Gastroesophageal sphincter (tissue), 3 donors: ENCODE data around the gene DSP.

Experiments used
- EP300 ChIP-seq: sonication (generic); formaldehyde crosslinking; IDR thresholded peaks from one replicate; pipeline ENCODE4 v1.6.1; 2017; ENCODE audit warnings: antibody characterized with exemption, mild to moderate bottlenecking
- POLR2A ChIP-seq, 2 donors: fragments of 450-650 bp; IDR thresholded peaks; one replicate each; pipeline ENCODE4 v1.6.1; 2017; ENCODE audit warnings: antibody characterized with exemption in 2 of 2, mild to moderate bottlenecking in 2 of 2, moderate library complexity in 1 of 2
- POLR2AphosphoS5 ChIP-seq: sonication (generic); formaldehyde crosslinking; IDR thresholded peaks from one replicate; pipeline ENCODE4 v1.6.1; 2017; ENCODE audit warnings: antibody characterized with exemption
- TF ChIP-seq, protein P1 (sequence below), 4 experiments: fragments of 200-600 bp in 2 of 4; fragments of 450-650 bp in 2 of 4; sonication (generic) in 1 of 4; IDR thresholded peaks; one replicate each; pipeline ENCODE4 v1.5.1; 2017 to 2019; ENCODE audit warnings: antibody characterized with exemption in 4 of 4, mild to moderate bottlenecking in 2 of 4, moderate library complexity in 2 of 4

DNA sequence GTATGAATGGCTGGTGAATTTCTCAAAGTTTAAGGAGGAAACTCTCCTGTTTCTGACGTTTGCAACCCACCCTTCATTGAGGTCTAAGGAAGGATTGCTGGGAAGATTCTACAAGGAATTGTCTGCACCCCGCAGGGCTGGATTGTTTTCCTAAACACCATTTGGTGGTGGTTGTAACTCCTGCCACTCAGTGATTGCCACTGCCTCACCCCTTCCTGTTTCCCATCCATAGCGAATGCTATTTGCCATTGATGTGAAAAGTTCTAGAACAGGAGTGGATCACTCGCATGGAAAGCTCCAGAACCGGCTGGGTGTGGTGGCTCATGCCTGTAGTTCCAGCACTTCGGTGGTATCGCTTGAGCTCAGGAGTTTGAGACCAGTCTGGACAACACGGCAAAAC, 8.7 kb upstream of the DSP start:
- TF ChIP-seq, protein P1, sequence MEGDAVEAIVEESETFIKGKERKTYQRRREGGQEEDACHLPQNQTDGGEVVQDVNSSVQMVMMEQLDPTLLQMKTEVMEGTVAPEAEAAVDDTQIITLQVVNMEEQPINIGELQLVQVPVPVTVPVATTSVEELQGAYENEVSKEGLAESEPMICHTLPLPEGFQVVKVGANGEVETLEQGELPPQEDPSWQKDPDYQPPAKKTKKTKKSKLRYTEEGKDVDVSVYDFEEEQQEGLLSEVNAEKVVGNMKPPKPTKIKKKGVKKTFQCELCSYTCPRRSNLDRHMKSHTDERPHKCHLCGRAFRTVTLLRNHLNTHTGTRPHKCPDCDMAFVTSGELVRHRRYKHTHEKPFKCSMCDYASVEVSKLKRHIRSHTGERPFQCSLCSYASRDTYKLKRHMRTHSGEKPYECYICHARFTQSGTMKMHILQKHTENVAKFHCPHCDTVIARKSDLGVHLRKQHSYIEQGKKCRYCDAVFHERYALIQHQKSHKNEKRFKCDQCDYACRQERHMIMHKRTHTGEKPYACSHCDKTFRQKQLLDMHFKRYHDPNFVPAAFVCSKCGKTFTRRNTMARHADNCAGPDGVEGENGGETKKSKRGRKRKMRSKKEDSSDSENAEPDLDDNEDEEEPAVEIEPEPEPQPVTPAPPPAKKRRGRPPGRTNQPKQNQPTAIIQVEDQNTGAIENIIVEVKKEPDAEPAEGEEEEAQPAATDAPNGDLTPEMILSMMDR (IDR thresholded peaks at IDR 0.05): no peak
- no peak for TF ChIP-seq POLR2A (IDR thresholded peaks at IDR 0.05)
- TF ChIP-seq POLR2AphosphoS5: no peak
- TF ChIP-seq EP300: no peak
